Mucosa of stomach (tissue), 1 donor: ENCODE measurements around the gene PLCXD3.
"Not testable (repeated sequence)": the region's sequence is repeated elsewhere in the genome, so short reads cannot be mapped to it uniquely, and the experiment has no call there.

Source experiments
- H3K27me3 ChIP-seq: one replicate; pipeline ENCODE4 v1.7.0; 2013; ENCODE audit warnings: mild to moderate bottlenecking, low read length; ENCODE audit not compliant: control insufficient read depth, insufficient read depth
- H3K36me3 ChIP-seq: one replicate; pipeline ENCODE4 v1.7.0; 2013; ENCODE audit warnings: low read length; ENCODE audit not compliant: control insufficient read depth, insufficient read depth
- H3K4me1 ChIP-seq: one replicate; pipeline ENCODE4 v1.7.0; 2013; ENCODE audit warnings: mild to moderate bottlenecking, low read length; ENCODE audit not compliant: control insufficient read depth, insufficient read depth
- H3K4me3 ChIP-seq: one replicate; pipeline ENCODE4 v1.7.0; 2013; ENCODE audit warnings: low read length
- H3K9ac ChIP-seq: one replicate; pipeline ENCODE4 v1.7.0; 2013; ENCODE audit warnings: mild to moderate bottlenecking, low read length, moderate library complexity
- H3K9me3 ChIP-seq: one replicate; pipeline ENCODE4 v1.7.0; 2013; ENCODE audit warnings: mild to moderate bottlenecking, low read length, moderate library complexity; ENCODE audit not compliant: control insufficient read depth
- donor health status: Pancreatic carcinoma.

Gene PLCXD3

DNA sequence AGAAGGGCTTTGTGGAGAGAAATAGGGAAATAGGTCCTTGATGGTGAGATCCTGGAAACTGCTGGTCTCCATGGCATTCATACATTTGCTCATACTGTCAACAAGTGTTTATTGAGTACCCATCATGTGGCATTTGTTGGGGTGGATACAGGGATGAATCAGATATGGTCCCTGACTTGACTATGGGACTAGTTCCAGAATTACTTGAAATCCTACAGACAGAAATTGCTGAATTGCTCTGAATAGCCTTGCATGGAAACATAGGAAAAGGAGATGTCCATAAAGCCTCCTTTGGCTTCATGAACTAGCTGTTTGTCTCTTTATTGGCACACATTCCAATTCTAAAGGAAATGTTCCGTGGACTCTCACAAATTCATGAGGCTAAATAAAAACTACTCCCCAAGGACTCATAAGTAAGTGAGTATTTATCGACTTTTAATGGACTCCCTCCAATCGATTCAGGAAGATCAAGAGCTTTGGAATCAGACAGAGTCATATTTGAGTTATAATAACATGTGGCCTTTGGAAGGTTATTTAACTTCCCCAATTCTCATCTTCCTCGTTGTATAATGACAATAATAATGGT lies 174.7 kb downstream of the PLCXD3 start:
- H3K4me1 ChIP-seq = peaks cover 4% of the 10 kb centered on the region
- no peaks in the 10 kb centered on the region for H3K27me3 ChIP-seq
- no peaks in the 10 kb centered on the region for H3K36me3 ChIP-seq
- no peaks in the 10 kb centered on the region for H3K9me3 ChIP-seq
- H3K9ac ChIP-seq = no peak overlapping the region
- H3K4me3 ChIP-seq = no peak overlapping the region

DNA sequence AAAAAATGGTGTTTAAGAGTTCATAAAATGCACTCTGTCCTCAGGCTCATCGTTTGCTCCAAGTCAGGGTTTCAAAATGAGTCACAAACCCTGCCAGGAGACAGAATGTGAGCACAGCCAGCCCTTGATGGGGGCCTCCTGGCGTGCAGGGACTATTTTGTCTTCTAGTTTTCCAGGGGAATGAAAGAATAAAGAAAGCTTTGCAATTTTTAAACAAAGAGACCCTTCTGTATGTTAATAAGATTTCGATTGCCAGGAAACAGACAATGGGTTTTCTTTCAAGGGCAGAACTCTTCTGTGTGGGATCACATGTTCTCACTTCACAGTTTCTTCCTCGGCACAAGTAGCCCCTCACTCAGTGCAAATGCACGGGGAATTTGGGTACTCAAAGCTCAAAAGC lies 175.6 kb downstream of the PLCXD3 start:
- Histone ChIP-seq H3K4me3 (no peak overlapping the region), H3K9me3 (no peaks in the 10 kb centered on the region), H3K36me3 (no peaks in the 10 kb centered on the region), H3K4me1 (peaks cover 4% of the 10 kb centered on the region), H3K27me3 (no peaks in the 10 kb centered on the region), H3K9ac (no peak overlapping the region)

DNA sequence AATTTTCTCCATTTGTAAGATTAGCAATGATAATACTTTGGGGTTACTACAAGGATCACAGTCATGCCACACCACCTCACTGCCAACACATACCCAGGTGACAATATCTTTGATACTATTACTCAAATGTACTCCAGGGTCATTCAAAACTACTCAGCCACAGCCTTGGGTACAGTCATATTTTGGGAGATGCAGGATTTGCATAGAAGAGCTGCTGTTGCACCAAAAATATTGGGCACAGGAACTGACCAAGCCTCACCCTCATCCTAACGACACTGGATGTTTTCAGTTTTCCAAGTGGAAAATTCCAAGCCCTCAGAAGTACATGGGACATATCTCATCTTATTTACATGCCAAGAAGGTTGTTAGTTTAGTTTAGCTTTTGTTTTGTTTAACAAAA lies 176.2 kb downstream of the PLCXD3 start:
- Histone ChIP-seq H3K27me3 (no peaks in the 10 kb centered on the region), H3K9me3 (no peaks in the 10 kb centered on the region), H3K36me3 (no peaks in the 10 kb centered on the region), H3K4me1 (peaks cover 4% of the 10 kb centered on the region), H3K9ac (no peak overlapping the region), H3K4me3 (no peak overlapping the region)

DNA sequence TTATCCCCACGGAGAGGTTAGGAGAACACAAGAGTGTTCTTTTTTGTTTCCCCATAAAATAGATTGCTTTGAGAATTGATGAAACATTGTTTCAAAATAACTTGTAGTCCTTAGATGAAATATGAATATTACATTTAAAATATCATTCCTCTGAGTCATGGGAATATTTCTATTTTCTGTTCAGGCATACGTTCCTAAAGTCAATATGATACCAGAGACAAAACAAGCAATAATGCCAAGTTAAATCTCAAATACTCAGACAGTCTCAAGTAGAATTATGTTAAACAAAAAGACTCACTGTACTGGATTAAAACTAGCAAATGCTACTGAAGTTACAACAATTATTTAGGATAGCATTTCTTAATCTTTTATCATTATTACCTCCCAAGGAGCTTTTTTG lies 185.3 kb downstream of the PLCXD3 start:
- Histone ChIP-seq H3K36me3 (no peaks in the 10 kb centered on the region), H3K9me3 (no peaks in the 10 kb centered on the region), H3K27me3 (no peaks in the 10 kb centered on the region), H3K9ac (no peak overlapping the region), H3K4me3 (no peak overlapping the region), H3K4me1 (no peaks in the 10 kb centered on the region)

DNA sequence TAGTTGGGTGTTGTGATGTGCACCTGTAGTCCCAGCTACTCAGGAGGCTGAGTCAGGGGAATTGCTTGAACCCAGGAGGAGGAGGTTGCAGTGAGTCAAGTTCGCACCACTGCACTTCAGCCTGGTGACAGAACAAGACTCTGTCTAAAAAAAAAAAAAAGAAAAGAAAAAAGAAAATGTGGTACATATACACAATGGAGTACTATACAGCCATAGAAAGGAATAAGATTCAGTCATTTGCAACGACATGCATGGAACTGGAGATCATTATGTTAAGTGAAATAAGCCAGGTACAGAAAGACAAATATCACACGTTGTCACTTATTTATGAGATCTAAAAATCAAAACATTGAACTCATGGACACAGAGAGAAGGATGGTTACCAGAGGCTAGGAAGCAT lies 187.6 kb downstream of the PLCXD3 start:
- H3K36me3 ChIP-seq, H3K4me3 ChIP-seq, H3K4me1 ChIP-seq, H3K9me3 ChIP-seq, H3K27me3 ChIP-seq, H3K9ac ChIP-seq: not testable (repeated sequence)

DNA sequence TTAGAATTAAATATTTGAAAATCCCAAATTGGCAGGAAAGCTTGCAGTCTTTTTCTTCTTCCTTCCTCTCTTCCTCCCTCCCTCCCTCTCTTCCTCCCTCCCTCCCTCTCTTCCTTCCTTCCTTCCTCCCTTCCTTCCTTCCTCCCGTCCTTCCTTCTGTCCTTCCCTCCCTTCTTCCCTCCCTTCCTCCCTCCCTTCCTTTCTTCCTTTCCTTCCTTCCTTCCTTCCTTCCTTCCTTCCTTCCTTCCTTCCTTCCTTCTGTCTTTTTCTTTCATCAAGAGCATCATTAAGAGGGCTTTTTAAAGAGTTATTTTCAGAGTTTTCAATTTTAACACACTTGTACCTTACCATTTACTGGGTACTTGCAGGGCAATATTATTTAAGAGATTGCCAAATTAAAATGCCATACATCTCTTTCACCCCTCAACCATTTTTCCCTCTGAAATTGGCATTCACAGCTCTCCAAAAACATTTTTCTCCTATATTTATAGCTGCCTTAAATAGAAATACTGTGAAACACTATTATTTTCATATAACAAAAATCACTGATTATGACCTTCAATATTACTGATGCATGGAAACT lies 197.8 kb downstream of the PLCXD3 start:
- Histone ChIP-seq H3K4me1 (no peaks in the 10 kb centered on the region), H3K36me3 (no peaks in the 10 kb centered on the region), H3K4me3 (no peak overlapping the region), H3K9me3 (no peaks in the 10 kb centered on the region), H3K27me3 (no peaks in the 10 kb centered on the region), H3K9ac (no peak overlapping the region)

DNA sequence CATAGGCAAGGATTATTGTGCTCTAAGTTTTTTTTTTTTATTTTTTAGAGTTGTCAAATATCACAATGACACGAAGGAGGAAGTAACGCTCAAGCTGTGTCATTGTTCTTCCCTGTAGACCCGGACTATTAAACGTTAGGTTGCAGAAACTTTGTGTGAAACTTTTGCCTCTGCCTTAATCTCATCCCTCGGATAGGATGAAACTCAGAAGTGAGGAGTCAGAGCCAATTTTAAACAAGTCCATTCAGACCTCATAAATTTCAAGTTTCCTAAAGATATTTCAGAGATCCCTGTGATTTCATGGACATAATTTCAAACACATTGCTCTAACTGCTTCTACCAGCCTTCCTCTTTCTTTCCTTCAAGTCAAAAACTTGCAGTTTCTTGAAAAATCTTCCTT lies 198.3 kb downstream of the PLCXD3 start:
- H3K9ac ChIP-seq = no peak overlapping the region
- H3K27me3 ChIP-seq = no peaks in the 10 kb centered on the region
- no peaks in the 10 kb centered on the region for H3K36me3 ChIP-seq
- H3K4me1 ChIP-seq = no peaks in the 10 kb centered on the region
- no peaks in the 10 kb centered on the region for H3K9me3 ChIP-seq
- H3K4me3 ChIP-seq = no peak overlapping the region

DNA sequence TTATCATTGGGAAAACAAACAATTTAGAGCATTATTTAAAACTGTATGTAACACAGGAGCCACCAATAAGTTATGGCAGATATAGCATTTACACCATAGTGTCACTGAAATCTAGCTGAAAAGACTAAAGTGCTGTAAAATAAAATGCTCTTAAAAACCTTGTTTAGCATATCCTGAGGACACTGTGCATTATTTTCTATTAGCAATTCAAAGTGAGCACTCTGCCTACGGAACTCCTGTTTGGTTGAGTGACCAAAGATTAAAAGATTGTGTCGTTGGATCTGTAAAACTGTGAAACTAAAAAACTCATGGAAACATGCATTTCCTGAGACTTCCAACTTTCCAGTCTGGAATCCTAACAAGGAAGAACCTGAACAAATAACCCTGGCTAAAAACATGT lies 201.1 kb downstream of the PLCXD3 start:
- Histone ChIP-seq H3K4me3 (no peak overlapping the region), H3K4me1 (no peaks in the 10 kb centered on the region), H3K9ac (no peak overlapping the region), H3K9me3 (no peaks in the 10 kb centered on the region), H3K27me3 (no peaks in the 10 kb centered on the region), H3K36me3 (no peaks in the 10 kb centered on the region)

DNA sequence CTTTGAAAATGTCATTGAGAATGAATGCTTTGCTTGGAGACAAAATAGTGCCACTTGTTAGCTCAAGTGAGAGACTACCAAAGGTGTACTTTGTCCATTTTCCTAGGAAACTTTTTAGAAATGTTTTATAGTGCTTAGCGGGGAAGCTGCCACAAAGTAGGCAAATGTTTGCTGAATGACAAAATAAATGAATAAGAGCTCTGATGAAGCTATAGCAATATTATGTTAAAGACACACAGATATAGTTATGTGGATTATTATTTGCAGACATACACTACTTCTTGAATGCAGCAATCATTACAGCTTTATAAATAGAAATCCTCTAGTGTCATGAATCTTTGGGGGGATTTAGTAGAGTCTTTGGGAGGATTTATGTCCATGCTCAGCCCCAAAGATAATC lies 204.4 kb downstream of the PLCXD3 start:
- Histone ChIP-seq H3K9me3 (no peaks in the 10 kb centered on the region), H3K4me1 (no peaks in the 10 kb centered on the region), H3K27me3 (no peaks in the 10 kb centered on the region), H3K9ac (no peak overlapping the region), H3K4me3 (no peak overlapping the region), H3K36me3 (no peaks in the 10 kb centered on the region)

DNA sequence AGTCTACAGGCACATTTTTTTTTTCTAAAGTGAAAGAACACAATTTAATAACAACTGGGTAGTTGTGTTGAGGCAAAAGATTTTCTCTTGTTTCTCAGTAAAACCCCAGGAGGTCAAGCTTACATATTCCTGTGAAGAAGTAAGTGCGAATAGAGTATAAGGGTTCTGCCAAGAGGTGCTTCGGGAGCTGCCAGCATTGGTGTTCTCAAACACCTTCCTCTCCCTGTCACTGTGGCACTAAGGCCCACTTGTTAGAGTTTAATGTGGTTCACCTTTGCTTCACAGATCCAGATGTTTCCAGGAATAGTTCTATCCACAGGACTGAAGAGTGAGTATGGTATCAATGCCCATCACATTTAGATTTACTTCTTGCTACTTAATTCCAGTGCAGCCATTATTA lies 205.3 kb downstream of the PLCXD3 start:
- no peaks in the 10 kb centered on the region for H3K9me3 ChIP-seq
- no peak overlapping the region for H3K9ac ChIP-seq
- H3K36me3 ChIP-seq = no peaks in the 10 kb centered on the region
- no peak overlapping the region for H3K4me3 ChIP-seq
- H3K4me1 ChIP-seq = no peaks in the 10 kb centered on the region
- H3K27me3 ChIP-seq = no peaks in the 10 kb centered on the region

DNA sequence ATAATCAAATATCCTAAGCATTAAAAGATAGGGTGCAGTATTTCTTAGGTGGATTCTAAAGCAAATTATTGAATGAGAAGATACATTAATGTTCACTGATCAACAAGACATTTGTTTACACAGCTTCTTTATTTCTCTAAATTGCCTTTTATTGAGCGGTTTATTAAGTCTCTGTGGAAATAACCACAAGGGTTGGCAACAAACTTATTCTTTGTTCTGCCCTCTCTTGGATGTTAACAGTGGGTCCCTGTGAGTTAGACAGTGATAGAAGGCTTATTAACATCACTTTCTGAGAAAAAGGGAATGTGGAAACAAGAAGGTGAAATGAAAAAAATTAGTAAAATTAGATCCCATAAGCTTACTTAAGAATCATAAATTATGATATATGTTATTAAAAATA lies 214.3 kb downstream of the PLCXD3 start:
- Histone ChIP-seq H3K4me1 (no peaks in the 10 kb centered on the region), H3K9ac (no peak overlapping the region), H3K9me3 (no peaks in the 10 kb centered on the region), H3K4me3 (no peak overlapping the region), H3K27me3 (no peaks in the 10 kb centered on the region), H3K36me3 (no peaks in the 10 kb centered on the region)

DNA sequence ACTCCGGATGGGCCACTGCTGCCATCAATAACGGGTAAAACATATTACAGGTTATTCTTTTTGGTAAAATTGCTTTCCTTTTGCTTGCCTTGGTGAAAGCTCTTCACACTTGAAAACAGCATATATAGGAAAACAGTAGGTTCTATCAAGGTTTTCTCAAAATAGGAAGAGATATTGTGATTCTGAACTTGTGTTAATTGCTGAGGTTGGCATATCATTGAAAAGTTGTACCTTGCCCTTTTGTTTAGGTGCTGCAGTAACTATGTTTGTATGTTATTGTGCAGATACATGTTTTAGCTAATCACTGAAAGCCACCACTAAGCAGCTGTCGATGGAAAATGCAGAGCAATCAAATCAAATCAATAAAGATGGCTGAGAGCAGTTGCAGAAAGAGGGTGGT lies 219.1 kb downstream of the PLCXD3 start:
- H3K9ac ChIP-seq = no peak overlapping the region
- H3K9me3 ChIP-seq = no peaks in the 10 kb centered on the region
- H3K4me3 ChIP-seq = no peak overlapping the region
- no peaks in the 10 kb centered on the region for H3K27me3 ChIP-seq
- H3K4me1 ChIP-seq = no peaks in the 10 kb centered on the region
- no peaks in the 10 kb centered on the region for H3K36me3 ChIP-seq

DNA sequence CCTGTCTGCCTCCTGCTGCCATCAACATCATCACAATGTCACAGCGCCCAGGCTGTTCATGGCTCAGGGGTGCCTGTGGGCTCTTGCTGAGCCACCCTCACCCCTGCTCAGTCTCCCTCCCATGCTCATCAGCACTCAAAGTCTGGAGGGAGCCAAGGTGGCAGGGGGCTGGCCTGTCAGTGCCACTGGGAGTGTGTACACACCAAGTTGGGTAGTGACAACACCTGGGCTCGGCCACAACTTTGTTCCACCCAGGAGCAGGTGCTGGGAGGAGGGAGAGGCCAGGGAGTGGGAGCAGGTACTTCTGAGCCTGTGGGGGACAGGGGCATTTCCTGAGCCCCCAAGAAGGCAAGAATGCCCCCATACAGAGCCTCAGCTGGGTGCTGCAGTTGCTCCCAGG lies 219.6 kb downstream of the PLCXD3 start:
- Histone ChIP-seq H3K9me3 (no peaks in the 10 kb centered on the region), H3K9ac (no peak overlapping the region), H3K4me1 (no peaks in the 10 kb centered on the region), H3K27me3 (no peaks in the 10 kb centered on the region), H3K4me3 (no peak overlapping the region), H3K36me3 (no peaks in the 10 kb centered on the region)
